NCI-H1694 treated with DMSO at 0.1 percent for 48 hours (cell line): ENCODE results near the gene PPM1M.
A peak's percentile ranks its signal among the peaks of the same experiment; 100 is the strongest.
"Not testable (repeated sequence)": the region's sequence is repeated elsewhere in the genome, so short reads cannot be mapped to it uniquely, and the experiment has no call there.

Source experiments
- DNase-seq: peaks from one replicate; lab custom pipeline; 2025; lab: John Stamatoyannopoulos, UW

PPM1M gene

GRCh38 chr3:52277972-52278509, 32.5 kb downstream of the PPM1M start:
- no peak for DNase-seq

DNA sequence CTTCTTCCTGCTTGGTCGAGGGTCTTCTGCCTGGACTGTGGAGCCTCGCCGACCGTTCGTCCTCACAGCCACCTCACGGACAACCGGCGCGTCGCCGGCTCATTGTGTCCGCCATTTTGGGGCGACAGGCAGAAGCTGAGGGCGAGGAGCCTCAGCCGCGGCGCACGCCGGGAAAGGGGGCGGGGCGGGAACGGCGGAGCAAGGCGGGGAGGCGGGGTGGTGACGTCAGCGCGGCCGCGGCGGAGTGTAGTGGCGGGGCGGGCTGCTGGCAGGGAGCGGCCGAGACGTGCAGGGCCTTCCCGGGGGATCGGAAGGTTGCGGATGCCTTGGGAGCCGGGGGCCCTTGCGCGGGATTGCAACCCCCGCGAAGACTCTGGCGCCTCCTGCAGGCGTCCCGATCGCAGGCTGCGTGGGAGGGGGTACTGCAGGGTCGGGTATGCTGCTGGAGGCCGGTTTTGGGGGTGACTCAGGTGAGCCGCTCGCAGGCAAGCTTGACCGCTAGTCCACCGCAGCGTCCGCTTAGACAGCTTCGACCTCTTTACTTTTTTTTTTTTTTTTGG, 33.0 kb downstream of the PPM1M start, which contains the start of gene WDR82:
Gene WDR82 (minus strand): TSS at position 140 of the 560 bp plus-strand sequence. CDS start 288 bp downstream, outside the sequence.
- peak; percentile 53 for DNase-seq

DNA sequence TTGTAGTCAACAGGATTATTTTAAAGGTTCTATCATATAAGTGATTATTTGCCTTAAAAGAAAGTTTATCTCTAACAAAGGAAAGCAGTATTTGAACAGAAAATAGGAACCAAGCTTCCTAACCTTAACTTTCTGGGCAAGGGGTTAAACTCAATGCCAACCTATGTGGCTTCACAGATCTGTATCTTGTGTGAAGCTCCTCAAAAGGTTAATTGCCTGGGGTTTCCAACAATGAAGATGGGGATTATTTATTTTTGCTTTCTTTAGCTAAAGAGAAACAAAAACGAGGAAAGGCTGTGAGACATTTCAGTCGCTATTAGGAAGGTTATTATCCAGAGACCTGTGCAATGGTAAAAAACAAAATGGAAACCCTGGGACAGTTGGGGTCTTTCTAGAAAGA, 34.0 kb downstream of the PPM1M start:
- no peak for DNase-seq

- no peak for DNase-seq
Observed at GRCh38 chr3:52280050-52280461, 34.5 kb downstream of the PPM1M start.

DNA sequence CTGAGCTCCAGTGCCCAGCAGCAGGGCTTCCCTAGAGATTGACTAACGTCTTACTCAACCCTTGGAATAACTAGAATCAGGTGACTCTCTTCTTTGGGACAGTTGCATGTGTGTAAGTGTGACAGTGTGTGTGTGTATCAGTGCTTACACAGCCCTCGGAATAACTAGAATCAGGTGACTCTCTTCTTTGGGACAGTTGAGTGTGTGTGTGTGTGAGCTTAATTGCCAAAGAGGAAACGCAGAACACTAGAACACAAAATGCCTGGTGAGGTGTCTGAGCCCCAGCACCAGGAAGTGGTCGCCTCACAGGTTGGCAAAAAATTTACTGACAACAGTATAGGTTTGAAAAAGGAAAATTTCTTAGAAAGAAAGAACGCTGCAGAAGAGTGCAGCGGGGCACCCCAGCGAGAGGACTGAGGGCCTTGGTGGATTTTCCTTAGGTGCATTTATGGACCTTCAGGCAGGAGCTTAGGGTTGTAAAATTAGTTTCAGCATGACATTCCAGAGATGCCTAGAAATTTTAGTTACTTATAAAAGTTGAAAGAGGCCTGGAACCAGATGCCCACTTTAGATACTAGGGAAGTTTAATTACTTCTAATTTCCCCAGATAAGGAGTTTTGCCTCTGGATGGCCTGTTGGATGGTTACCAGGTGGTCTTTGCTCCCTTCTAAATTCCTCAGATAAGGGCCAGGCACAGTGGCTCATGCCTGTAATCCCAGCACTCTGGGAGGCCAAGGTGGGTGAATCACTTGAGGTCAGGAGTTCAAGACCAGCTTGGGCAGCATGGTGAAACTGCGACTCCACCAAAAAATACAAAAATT, 36.6 kb downstream of the PPM1M start:
- DNase-seq: no peak

DNA sequence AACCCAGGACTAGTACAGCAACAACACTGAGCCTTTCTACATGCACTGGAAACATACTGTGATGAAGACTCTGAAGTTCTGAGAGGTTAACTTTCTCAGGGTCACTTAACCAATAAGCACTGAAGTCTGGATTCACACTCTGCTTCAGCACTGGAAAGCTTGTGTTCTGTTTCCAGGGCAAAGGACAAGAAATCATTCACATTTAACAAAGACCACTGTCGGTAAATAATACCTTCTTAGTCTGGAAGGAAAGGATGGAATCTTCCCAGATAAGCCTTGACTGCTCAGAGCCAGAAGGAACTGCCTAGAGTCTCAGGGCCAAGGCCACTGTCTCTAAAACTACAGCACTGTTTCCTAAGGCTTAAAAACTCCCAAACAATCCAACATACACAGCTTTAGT, 37.7 kb downstream of the PPM1M start:
- no peak for DNase-seq

- not testable (repeated sequence) for DNase-seq
Observed at GRCh38 chr3:52284051-52284450, 38.5 kb downstream of the PPM1M start.

DNA sequence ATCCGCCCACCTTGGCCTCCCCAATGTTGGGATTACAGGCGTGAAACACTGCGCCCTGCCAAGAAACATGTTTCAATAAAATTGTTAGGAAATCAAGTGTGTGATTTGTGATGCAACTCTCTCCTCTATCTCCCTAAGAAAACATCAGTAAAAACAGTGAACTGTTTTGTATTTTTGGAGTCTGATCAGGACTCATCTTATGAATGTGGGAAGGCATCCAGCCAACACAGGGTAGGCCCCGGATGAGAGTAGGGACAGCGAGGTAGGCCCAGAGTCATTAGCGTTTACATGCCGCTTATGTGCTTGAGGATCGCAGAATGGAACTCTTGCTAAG, 41.2 kb downstream of the PPM1M start:
- no peak for DNase-seq

- DNase-seq: no peak
Observed at GRCh38 chr3:52288674-52289073, 43.1 kb downstream of the PPM1M start.

DNA sequence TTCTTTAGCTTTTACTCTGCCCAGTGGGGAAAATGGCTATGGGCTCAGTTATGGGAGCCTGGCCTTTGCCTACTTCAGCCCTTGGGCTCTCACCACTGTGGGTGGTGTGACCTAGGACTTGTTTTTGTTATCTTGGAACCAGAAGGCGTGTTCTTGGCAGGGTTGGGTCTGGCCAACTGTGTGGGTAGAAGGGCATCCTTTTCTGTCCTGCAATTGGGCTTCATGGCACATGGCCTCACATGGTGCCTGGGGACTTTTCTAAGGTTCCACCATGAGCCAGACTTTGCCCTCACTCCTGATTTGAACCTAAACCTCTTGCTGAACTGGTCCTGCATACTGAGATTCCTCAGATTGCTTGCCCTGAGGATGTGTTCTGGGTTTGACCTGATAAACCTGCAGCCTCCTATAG, 43.8 kb downstream of the PPM1M start:
- no peak for DNase-seq

- DNase-seq: no peak
Observed at GRCh38 chr3:52289747-52290595, 44.4 kb downstream of the PPM1M start.

DNA sequence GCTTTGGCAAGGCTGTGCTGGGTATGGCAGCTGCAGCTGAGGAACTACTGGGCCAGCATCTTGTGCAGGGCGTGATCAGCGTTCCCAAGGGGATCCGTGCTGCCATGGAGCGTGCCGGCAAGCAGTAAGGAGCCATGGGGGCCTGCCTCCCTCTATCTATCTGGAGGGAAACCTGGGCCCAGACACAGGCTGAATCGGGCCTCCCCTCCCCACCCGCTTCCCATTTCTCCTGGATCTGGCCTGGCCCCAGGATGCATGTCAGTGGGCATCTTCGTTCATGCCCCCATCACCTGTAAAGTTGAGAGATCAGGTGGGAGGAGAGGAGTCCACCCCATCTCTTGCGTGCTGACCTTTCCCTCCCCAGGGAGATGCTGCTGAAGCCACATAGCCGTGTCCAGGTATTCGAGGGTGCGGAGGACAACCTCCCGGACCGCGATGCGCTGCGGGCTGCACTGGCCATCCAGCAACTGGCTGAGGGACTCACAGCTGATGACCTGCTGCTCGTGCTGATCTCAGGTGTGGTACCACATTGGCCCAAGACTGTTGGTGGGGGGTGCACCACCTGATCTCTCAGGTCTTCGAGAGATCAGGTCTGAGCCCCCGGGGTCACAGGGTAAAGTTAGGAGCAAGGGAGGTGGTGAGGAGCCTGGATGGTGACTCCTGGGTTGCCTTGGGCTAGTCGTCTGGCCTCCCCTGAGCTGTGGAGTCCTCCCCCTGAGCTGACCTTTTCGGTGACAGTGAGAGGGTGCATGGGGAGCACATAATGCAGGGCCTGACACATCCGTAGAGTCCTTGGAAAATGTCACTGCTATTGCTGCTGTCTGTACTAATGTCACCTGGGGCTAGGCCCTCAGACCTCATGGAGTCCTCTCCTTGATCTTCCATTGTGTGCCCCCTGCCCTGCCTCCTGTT, 45.3 kb downstream of the PPM1M start:
- no peak for DNase-seq

DNA sequence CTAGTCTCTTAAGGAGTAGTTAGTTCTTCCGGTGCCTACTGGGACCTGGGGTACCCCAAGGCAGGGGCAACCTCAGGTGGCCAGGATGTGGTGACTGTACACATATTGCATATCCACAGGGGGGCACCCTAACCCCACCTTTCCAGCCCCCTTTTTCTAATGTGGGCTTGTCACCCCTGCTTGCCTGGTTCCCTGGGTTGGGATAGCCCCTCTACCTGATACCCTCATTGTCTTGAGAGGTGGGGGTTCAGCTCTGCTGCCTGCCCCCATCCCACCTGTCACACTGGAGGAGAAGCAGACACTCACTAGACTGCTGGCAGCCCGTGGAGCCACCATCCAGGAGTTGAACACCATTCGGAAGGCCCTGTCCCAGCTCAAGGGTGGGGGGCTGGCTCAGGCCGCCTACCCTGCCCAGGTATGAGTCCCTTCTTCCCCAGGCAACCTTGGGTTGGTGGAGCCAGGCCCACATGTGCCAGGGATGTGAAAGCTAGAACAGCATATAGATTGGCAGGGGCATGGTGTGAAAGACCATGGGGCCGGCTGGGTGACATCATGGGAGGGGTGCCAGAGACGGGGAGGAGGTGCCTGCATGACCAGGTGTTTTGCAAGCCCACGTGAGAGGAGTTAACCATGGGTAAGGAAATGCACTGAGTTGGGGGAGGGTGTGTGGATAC, 46.1 kb downstream of the PPM1M start:
- DNase-seq: peak; percentile 9

DNA sequence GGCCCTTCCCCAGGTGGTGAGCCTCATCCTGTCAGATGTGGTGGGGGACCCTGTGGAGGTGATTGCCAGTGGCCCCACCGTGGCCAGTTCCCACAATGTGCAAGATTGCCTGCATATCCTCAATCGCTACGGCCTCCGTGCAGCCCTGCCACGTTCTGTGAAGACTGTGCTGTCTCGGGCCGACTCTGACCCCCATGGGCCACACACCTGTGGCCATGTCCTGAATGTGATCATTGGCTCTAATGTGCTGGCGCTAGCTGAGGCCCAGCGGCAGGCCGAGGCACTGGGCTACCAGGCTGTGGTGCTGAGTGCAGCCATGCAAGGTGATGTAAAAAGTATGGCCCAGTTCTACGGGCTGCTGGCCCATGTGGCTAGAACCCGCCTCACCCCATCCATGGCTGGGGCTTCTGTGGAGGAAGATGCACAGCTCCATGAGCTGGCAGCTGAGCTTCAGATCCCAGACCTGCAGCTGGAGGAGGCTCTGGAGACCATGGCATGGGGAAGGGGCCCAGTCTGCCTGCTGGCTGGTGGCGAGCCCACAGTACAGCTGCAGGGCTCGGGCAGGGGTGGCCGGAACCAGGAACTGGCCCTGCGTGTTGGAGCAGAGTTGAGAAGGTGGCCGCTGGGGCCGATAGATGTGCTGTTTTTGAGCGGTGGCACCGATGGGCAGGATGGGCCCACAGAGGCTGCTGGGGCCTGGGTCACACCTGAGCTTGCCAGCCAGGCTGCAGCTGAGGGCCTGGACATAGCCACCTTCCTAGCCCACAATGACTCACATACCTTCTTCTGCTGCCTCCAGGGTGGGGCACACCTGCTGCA, 46.9 kb downstream of the PPM1M start:
- no peak for DNase-seq

GRCh38 chr3:52293491-52294319, 48.1 kb downstream of the PPM1M start:
- DNase-seq: no peak

GRCh38 chr3:52294320-52295150, 49.0 kb downstream of the PPM1M start:
- no peak for DNase-seq

DNA sequence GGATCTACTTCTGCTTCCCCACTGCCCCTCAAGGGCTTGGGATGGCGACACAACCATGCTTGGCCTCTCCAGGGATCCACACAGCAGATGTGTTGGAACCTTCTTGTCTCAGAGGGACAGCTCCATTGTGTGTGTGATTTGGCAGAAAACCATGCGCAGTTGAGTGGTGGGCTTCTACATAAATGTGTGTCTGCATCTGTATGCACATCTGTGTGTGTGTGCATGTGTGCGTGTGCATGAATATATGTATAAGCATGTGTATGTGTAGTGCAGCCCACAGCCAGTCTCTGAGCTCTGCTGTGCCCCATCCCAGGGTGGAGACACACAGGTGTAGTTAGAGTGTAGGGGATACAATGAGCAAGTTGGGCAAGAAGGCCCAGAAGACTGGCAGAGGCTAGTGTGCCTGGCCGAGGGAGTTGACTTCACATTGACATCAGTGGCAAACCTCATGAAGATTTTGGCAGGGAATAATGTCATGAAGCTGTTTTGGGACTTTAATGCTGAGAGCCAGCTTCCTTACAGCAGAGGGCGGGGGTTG, 50.2 kb downstream of the PPM1M start:
- DNase-seq: no peak
